Measurements from ENCODE around the gene STXBP4.

The STXBP4 gene, protein sequence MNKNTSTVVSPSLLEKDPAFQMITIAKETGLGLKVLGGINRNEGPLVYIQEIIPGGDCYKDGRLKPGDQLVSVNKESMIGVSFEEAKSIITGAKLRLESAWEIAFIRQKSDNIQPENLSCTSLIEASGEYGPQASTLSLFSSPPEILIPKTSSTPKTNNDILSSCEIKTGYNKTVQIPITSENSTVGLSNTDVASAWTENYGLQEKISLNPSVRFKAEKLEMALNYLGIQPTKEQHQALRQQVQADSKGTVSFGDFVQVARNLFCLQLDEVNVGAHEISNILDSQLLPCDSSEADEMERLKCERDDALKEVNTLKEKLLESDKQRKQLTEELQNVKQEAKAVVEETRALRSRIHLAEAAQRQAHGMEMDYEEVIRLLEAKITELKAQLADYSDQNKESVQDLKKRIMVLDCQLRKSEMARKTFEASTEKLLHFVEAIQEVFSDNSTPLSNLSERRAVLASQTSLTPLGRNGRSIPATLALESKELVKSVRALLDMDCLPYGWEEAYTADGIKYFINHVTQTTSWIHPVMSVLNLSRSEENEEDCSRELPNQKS

GRCh38 chr17:54968262-54968987 lies at the start of gene STXBP4, which contains the start of gene COX11:
TSS of gene STXBP4 (plus strand) at chr17:54968765. CDS start at chr17:54986220, 17,455 bp downstream.
TSS of gene COX11 (minus strand) at chr17:54968654. CDS start at chr17:54968646, 8 bp downstream.
- DNase-seq (ENCODE audit: low read depth), result peak; percentile 82

DNA sequence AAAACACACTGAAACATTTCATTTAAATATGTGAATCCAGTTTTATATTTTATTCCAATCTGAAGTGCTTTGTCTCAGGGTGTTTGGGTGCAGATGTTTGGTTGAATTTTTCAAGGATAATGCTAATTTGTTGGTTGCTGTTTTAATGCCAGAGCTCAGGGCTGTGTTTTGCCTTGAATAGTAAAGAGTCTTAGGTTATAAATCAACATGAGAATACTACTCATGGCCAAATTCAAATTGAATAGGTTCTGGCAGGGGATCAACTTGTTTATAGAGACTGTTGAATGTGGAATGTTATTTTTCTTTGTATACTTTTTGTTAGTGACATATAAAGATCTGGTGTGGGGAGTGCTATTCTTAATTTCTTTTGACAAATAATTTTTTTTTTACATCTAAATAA lies 49.1 kb upstream of the STXBP4 start:
- no peak for DNase-seq (ENCODE audit: low read depth)

GRCh38 chr17:54920819-54921218 lies 47.7 kb upstream of the STXBP4 start:
- no peak for DNase-seq (ENCODE audit: low read depth)

GRCh38 chr17:54924405-54924804 lies 44.2 kb upstream of the STXBP4 start:
- DNase-seq (ENCODE audit: low read depth), result no peak

GRCh38 chr17:54927525-54927924 lies 41.0 kb upstream of the STXBP4 start:
- no peak for DNase-seq (ENCODE audit: low read depth)

DNA sequence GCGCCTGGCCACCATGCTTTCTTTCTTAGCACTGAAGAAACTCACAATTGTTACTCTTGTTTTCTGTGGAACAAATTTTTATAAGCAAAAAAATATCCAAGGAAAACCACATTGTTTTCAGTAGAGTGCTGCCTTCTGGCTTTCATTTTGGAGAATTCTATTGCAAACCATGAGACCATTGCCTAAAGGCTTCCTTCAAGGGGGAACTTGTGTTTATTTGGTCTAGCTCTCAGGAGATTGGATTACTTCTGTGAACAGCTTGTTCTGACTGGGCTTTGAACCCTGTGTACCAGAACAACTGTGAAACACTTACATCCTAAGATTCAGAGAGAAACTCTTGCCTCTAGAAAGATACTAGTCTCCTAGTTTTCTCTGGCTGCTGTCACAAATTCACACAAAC lies 35.9 kb upstream of the STXBP4 start:
- DNase-seq (ENCODE audit: low read depth), result no peak

- no peak for DNase-seq (ENCODE audit: low read depth)
Observed at GRCh38 chr17:54933921-54934320, 34.6 kb upstream of the STXBP4 start.

- DNase-seq (ENCODE audit: low read depth), result no peak
Observed at GRCh38 chr17:54935471-54935870, 33.1 kb upstream of the STXBP4 start.

DNA sequence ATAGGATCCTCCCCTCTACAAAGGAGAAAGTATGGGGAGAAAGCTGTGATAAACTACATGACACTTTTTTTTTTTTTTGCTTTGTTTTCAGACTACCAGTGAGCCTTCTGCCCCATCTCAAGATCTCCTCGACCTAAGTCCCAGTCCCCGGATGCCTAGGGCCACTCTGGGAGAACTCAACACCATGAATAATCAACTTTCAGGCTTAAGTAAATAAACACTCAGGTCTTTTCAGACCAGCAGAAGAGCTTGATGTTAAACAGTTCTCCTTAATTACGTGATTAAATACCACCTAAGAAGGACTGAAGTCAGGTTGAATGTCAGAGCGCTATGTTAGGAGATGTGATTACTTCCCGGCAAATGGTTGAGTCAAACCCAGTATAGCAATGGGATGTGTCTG lies 31.5 kb upstream of the STXBP4 start:
- DNase-seq (ENCODE audit: low read depth), result no peak

DNA sequence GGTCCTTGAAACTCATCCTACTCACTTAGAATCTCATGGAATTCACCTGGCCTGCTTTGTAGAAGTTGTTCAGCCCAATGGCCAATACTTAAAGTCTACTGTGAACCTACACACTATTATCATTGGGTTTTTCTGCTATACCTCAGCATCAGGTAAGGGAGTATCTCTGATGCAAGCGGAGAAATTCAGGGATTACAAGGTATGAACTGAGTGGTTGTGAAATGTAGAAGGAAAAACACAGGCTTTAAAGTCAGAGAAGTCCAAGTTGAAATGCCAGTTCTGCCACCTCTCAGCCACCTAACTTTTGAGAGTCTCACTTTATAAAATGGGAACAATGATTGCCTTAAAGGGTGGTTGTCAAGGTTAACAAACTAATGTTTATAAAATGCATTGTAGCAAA lies 31.1 kb upstream of the STXBP4 start:
- no peak for DNase-seq (ENCODE audit: low read depth)

- DNase-seq (ENCODE audit: low read depth), result no peak
Observed at GRCh38 chr17:54941285-54941684, 27.3 kb upstream of the STXBP4 start.

DNA sequence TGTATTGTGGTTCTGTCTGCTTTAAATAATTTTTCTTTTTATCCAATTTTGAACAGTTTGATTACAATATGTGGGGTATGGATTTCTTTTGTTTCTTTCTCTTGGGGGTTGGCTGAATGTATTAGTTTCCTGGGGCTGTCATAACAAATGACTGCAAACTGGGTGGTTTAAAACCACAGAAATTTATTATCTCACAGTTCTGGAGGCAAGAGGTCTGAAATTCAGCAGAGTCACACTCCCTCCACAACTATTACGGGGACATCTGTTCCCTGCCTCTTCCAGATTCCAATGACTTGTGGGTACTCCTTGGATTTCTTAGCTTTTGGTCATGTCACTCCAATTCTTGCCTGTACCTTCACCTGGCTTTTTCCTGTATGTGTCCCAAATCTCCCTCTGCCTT lies 23.8 kb upstream of the STXBP4 start:
- DNase-seq (ENCODE audit: low read depth), result no peak

- DNase-seq (ENCODE audit: low read depth), result no peak
Observed at GRCh38 chr17:54945231-54945630, 23.3 kb upstream of the STXBP4 start.

- no peak for DNase-seq (ENCODE audit: low read depth)
Observed at GRCh38 chr17:54945671-54946070, 22.9 kb upstream of the STXBP4 start.

DNA sequence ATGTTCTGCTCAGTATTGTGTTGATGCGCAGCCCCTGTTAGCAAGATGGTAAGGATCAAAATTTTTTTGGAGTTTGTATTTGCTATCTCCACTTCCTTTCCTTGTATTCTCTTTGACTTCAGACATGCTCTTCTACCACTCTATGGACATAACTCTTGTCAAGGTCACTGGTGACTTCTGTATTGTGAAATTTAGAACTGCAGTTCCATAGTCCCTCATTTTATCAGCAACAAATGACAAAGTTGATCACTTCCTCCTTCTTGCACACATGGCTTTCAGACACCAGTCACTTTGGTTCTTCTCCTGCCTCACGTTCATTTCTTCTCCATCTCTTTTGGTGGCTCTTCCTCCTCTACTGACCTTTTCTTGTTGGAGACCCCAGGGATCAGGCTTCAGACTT lies 21.2 kb upstream of the STXBP4 start:
- DNase-seq (ENCODE audit: low read depth), result no peak

DNA sequence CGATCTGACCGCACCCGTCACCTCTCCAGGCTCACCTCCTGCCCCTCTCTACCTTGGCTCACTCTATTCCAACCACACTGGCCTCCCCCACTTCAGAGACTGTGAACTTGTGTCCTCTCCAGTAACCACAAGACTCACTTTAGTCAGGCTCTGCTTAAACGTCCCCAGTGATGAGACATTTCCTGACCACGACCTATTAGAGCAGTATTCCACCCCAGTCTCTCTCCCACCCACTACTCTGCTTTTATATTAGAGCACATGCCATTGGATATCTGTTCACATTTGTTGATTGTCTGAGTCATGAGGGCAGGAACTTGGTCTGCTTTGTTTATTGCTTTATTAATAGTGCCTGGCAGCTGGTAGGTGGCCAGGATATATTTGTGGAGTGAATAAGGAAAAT lies 20.2 kb upstream of the STXBP4 start:
- DNase-seq (ENCODE audit: low read depth), result no peak

DNA sequence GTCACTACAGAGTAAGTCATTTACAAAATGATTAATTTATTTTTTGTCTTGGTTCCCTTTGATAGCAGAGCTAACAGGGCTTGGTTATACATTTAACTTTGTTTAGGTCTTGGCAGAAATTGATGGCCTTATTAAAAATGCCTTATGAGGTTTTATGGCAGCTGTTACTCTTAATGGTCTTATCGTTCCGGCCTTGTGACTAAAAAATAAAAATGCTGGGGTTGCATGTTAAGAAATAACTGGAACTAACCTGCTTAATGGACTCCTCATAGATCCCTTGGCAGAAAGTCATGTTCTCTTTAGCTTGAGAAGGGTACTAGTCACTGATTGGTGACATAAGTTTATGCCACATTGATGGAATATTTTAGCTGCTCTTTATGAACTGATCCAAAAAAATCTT lies 18.4 kb upstream of the STXBP4 start:
- no peak for DNase-seq (ENCODE audit: low read depth)

GRCh38 chr17:54951286-54951685 lies 17.3 kb upstream of the STXBP4 start:
- no peak for DNase-seq (ENCODE audit: low read depth)

GRCh38 chr17:54956791-54957190 lies 11.8 kb upstream of the STXBP4 start:
- DNase-seq (ENCODE audit: low read depth), result no peak

GRCh38 chr17:54967621-54968261 lies 824 bp upstream of the STXBP4 start:
- DNase-seq (ENCODE audit: low read depth), result no peak

DNA sequence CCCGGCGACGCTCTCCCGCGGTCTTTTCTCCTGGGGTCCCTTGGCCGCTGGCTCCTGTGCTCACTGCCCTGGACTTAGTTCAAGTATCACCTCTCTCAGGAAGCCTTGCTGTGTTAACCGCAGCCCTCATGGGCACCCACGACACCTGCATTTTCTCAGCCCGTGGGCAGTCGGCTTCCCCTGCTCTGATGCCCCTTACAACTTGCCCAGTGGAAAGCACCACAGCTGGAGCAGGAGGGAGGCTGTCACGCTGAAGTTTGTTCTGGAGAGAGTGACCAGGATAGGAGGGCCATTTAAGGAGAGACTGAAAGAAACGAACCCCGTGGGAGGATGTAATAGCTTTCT lies 395 bp downstream of the STXBP4 start:
- DNase-seq (ENCODE audit: low read depth), result no peak

DNA sequence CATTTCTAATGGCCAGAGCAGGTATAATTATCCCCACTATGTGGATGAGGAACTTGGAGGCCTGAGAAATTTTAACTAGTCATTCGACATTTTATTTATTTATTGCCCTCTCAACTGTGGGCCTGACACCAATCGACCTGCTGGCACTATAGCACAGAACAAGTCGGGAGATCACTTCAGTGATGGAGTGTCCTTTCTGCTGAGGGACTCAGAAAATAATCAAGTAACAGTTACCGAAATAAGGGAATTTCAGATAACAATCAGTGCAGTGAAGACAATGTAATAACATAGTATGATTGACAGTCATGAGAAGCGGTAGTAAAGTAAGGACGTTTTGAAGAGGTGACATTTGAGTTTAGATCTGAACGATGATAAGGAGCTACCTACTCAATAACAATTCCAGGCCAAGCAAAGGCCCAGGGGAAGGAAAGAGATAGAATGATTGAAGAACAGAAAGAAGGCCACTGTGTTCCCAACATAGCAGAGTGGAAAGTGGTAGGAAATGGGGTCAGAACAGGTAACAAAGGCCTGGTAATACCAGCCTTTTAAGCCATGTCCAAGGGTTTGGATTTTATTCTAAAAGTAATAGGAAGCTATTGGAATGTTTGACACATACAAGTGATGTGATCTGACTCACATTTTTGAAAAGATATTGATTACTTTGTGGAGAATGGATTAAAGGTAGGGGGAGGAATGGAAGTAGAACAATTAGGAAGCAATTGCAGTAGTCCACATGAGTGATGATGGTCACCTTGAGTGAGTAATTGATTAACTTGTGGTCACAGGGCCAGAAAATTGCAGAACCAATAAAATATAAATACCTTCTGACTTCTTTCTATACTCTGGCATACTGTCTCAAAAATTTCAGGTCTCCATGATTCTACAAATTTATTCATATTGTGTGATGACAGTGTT lies 1.4 kb downstream of the STXBP4 start:
- no peak for DNase-seq (ENCODE audit: low read depth)
